Measurements from ENCODE around the gene IVD.

IVD gene

GRCh38 chr15:40436116-40436891 lies 30.7 kb downstream of the IVD start:
- Histone ChIP-seq H3K4me3 (ENCODE audit: low read length) (peak overlapping the region; percentile 52), H3K36me3 (ENCODE audit: insufficient read depth, low read length) (no peaks in the 10 kb centered on the region), H3K9ac (ENCODE audit: low read depth, low read length) (no peak overlapping the region), H3K4me2 (ENCODE audit: low read length) (peak overlapping the region; percentile 63), H3K4me1 (ENCODE audit: control insufficient read depth, insufficient read depth, low read length) (peaks cover 16% of the 10 kb centered on the region), H3K27me3 (ENCODE audit: control insufficient read depth, insufficient read depth, low read length) (peaks cover 75% of the 10 kb centered on the region), H3K9me3 (replicated peaks; ENCODE audit: low read length) (no peaks in the 10 kb centered on the region)

DNA sequence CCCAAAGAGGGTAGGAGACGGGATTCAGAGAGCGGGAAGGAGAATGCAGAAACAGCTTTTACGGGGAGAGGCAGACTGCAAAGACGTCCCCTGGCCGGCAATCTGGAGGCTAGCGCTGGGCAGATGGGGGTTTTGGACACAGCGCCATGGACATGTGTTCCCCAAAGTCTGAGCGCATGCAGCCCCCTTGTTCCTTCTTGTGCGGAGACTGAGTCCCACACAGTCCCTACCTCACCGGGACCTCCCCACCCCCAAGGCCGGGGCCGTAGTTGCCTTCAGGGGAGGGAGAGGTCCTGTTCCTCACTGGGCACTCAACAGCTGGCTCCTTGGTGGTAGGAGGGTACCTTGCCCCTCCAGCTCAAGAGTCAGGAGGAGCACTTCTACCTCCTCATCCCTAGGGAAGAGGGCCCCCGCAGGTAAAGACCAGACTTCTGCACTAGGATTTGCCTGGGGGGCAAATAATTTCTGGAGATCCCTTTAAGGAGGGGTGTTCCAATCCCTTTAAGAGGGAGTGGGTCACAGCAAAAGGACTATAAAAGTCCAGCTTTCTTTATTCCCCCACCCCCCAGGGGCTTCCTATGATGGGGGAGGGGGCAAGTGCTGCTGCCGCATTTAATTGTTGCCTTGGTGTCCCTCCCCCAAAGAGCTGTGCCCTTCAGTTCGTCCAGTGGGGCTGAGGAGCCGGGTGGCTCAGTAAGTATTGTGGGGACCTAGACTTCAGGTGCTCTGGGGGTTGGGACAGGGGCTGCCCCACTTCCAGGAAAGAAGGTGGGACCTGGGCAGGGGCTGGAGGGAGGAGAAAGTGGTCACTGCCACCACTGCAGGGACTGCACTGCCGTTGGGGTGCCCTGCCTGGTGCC lies 31.5 kb downstream of the IVD start:
- Histone ChIP-seq H3K4me1 (ENCODE audit: control insufficient read depth, insufficient read depth, low read length) (peaks cover 16% of the 10 kb centered on the region), H3K9ac (ENCODE audit: low read depth, low read length) (no peak overlapping the region), H3K36me3 (ENCODE audit: insufficient read depth, low read length) (no peaks in the 10 kb centered on the region), H3K27me3 (ENCODE audit: control insufficient read depth, insufficient read depth, low read length) (peaks cover 73% of the 10 kb centered on the region), H3K9me3 (replicated peaks; ENCODE audit: low read length) (no peaks in the 10 kb centered on the region), H3K4me3 (ENCODE audit: low read length) (peak overlapping the region; percentile 52), H3K4me2 (ENCODE audit: low read length) (peak overlapping the region; percentile 63)

GRCh38 chr15:40437752-40438687 lies 32.4 kb downstream of the IVD start:
- Histone ChIP-seq H3K9me3 (replicated peaks; ENCODE audit: low read length) (no peaks in the 10 kb centered on the region), H3K4me2 (ENCODE audit: low read length) (no peak overlapping the region), H3K4me1 (ENCODE audit: control insufficient read depth, insufficient read depth, low read length) (peaks cover 16% of the 10 kb centered on the region), H3K9ac (ENCODE audit: low read depth, low read length) (no peak overlapping the region), H3K36me3 (ENCODE audit: insufficient read depth, low read length) (no peaks in the 10 kb centered on the region), H3K4me3 (ENCODE audit: low read length) (no peak overlapping the region), H3K27me3 (ENCODE audit: control insufficient read depth, insufficient read depth, low read length) (peaks cover 64% of the 10 kb centered on the region)

DNA sequence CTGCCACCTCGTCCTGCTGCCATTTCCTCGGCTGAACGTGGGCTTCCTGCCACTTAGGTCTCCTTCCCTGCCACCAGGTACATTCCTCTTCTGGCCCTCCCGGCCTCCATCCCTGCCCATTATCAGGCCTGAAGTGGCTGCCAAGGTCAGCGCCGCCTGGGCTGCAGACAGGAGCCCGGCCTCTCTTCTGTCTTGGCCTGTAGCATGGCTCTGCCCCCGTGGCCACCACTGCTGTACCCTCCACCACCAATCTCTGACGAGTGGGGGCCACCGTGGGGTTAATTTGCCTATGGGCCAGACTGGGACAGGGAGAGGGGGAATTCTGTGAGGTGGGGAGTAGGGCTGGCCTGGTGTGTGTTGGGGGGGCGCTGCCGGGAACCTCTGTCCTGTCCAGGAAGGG lies 33.1 kb downstream of the IVD start:
- peaks cover 16% of the 10 kb centered on the region for H3K4me1 ChIP-seq (ENCODE audit: control insufficient read depth, insufficient read depth, low read length)
- no peak overlapping the region for H3K4me3 ChIP-seq (ENCODE audit: low read length)
- H3K36me3 ChIP-seq (ENCODE audit: insufficient read depth, low read length), result no peaks in the 10 kb centered on the region
- peaks cover 57% of the 10 kb centered on the region for H3K27me3 ChIP-seq (ENCODE audit: control insufficient read depth, insufficient read depth, low read length)
- no peak overlapping the region for H3K9ac ChIP-seq (ENCODE audit: low read depth, low read length)
- H3K9me3 ChIP-seq (replicated peaks; ENCODE audit: low read length), result no peaks in the 10 kb centered on the region
- no peak overlapping the region for H3K4me2 ChIP-seq (ENCODE audit: low read length)

- H3K36me3 ChIP-seq (ENCODE audit: insufficient read depth, low read length), result no peaks in the 10 kb centered on the region
- H3K9me3 ChIP-seq (replicated peaks; ENCODE audit: low read length), result no peaks in the 10 kb centered on the region
- peak overlapping the region; percentile 71 for H3K4me3 ChIP-seq (ENCODE audit: low read length)
- peaks cover 16% of the 10 kb centered on the region for H3K4me1 ChIP-seq (ENCODE audit: control insufficient read depth, insufficient read depth, low read length)
- H3K27me3 ChIP-seq (ENCODE audit: control insufficient read depth, insufficient read depth, low read length), result peaks cover 49% of the 10 kb centered on the region
- H3K4me2 ChIP-seq (ENCODE audit: low read length), result peak overlapping the region; percentile 95
- H3K9ac ChIP-seq (ENCODE audit: low read depth, low read length), result no peak overlapping the region
Measured at GRCh38 chr15:40439461-40439959, 33.9 kb downstream of the IVD start.

- H3K4me1 ChIP-seq (ENCODE audit: control insufficient read depth, insufficient read depth, low read length), result peaks cover 16% of the 10 kb centered on the region
- H3K27me3 ChIP-seq (ENCODE audit: control insufficient read depth, insufficient read depth, low read length), result peaks cover 43% of the 10 kb centered on the region
Measured at GRCh38 chr15:40439960-40440742, 34.6 kb downstream of the IVD start.

DNA sequence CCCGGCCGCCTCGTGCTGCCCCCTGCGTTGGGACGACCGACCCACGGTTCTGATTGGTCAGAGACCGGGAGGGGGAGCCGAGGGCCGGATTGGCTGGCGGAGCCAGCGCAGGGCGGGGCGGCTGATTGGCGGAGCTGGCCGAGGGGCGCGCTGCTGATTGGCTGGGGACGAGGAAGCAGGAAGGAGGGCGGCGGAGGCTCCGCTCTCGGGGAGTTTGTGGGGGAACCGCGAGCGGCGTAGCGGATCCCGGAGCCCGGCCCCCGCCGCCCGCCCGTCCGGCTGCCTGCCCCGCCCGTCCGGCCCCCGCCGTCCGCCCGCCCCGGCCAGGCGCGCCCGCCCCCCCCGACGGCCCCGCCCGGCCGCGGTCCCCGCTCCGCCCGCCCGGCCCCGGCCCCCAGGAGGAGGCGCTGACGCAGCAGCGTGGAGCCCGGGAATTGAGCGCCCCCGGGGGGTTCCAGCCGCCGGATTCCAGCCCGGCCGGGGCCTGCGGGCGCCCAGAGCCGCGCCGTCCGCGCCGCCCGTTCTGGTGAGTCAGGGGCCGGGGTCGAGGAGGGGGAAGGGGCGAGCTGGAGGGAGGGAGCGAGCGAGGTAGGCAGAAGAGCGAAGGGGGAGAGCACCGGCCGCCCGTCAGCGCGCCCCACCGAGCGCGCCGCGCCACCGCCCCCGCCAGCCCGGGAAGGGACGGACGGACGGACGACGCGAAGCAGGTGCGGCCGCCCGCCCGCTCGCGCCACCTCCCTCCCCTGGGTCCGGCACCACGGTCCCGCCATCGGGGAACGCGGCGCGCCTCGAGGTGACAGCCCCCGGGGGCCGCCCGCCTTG lies 35.4 kb downstream of the IVD start, which contains the start of gene BAHD1:
Gene BAHD1 (plus strand): TSS at position 211 of the 822 bp plus-strand sequence. CDS start 17,512 bp downstream, outside the sequence.
- H3K36me3 ChIP-seq (ENCODE audit: insufficient read depth, low read length), result no peaks in the 10 kb centered on the region
- peak within 1 kb of the TSS; percentile 74 for H3K9ac ChIP-seq (ENCODE audit: low read depth, low read length)
- H3K9me3 ChIP-seq (replicated peaks; ENCODE audit: low read length), result no peaks in the 10 kb centered on the region
- H3K4me2 ChIP-seq (ENCODE audit: low read length), result peak within 1 kb of the TSS; percentile 95
- H3K27me3 ChIP-seq (ENCODE audit: control insufficient read depth, insufficient read depth, low read length), result peaks cover 35% of the 10 kb centered on the region
- peak within 1 kb of the TSS; percentile 79 for H3K4me3 ChIP-seq (ENCODE audit: low read length)
- H3K4me1 ChIP-seq (ENCODE audit: control insufficient read depth, insufficient read depth, low read length), result peaks cover 16% of the 10 kb centered on the region

More at GRCh38 chr15:40439960-40440742, 34.6 kb downstream of the IVD start:
- H3K9ac ChIP-seq (ENCODE audit: low read depth, low read length), result peak overlapping the region; percentile 34
- H3K36me3 ChIP-seq (ENCODE audit: insufficient read depth, low read length), result no peaks in the 10 kb centered on the region
- no peaks in the 10 kb centered on the region for H3K9me3 ChIP-seq (replicated peaks; ENCODE audit: low read length)
- peak overlapping the region; percentile 95 for H3K4me2 ChIP-seq (ENCODE audit: low read length)
- peak overlapping the region; percentile 71 for H3K4me3 ChIP-seq (ENCODE audit: low read length)

DNA sequence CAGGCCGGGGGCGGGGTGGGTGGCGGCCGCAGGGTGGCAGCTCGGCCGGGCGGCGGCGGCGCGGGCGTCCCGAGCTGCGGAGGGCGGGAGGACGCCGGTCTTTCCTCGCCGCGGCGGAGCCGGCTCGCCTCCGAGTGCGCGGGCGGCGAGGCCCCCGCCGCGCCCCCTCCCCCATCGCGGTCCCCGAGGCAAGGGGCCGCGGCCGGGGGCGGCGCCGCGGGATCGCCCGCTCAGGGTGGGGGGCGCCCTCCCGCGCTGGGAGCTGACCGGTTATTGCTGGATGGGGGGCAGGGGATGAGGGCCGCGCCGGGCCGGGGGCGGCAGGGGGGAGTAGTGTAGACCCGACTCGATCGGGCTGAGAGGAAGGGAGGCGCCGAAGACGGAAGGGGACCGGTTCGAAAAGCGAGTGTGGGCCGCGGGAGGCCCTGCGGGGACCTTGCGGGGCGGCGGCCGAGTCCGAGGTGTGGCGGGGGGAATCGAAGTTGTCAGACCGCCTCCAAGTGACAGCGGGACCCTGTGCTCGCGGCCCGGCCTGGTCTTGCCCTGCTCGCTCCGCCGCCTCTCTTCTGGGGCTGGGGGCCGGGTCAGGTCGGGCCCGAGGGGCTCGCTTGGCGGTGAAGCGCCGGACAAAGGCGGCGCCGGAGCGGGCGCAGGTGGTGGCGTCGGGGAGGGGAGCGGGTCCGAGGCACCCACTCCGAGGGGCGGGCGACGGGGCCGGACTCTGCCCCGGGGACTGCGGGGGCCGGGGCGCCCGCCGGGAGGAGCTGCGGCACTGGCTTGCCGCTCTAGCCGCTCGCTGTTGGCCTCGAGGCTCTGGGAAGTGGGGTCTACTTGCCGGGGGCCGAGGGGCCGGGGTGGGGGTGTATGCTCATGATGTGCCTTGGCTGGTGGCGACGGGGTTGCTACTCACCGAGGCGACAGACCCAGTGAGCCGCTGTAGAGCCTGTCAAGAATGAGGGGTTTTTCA lies 36.3 kb downstream of the IVD start:
- H3K4me1 ChIP-seq (ENCODE audit: control insufficient read depth, insufficient read depth, low read length), result peaks cover 11% of the 10 kb centered on the region
- peak overlapping the region; percentile 93 for H3K4me2 ChIP-seq (ENCODE audit: low read length)
- H3K27me3 ChIP-seq (ENCODE audit: control insufficient read depth, insufficient read depth, low read length), result peaks cover 26% of the 10 kb centered on the region
- peak overlapping the region; percentile 79 for H3K4me3 ChIP-seq (ENCODE audit: low read length)
- no peaks in the 10 kb centered on the region for H3K36me3 ChIP-seq (ENCODE audit: insufficient read depth, low read length)
- H3K9ac ChIP-seq (ENCODE audit: low read depth, low read length), result peak overlapping the region; percentile 74
- H3K9me3 ChIP-seq (replicated peaks; ENCODE audit: low read length), result no peaks in the 10 kb centered on the region

DNA sequence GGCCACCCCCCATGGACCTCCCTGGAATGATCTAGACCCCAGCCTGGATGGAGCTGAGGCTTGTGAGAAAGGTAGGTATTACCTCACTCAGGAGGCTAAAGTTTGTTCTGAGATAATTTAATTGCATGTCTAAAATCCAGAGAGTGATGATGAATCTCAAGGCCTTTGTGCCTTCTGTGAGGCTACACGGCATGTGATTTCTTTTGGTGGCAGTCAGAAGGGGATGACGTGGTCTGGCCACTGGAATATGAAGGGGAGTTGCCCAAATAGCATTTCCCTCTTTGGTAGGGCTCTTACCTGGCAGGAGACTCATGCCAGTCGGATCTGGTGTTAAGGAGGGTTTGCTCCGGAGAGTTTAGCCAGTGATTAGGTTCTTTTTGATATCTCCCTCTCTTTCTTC lies 37.7 kb downstream of the IVD start:
- Histone ChIP-seq H3K4me3 (ENCODE audit: low read length) (no peak overlapping the region), H3K9me3 (replicated peaks; ENCODE audit: low read length) (no peaks in the 10 kb centered on the region), H3K9ac (ENCODE audit: low read depth, low read length) (no peak overlapping the region), H3K4me2 (ENCODE audit: low read length) (peak overlapping the region; percentile 93), H3K4me1 (ENCODE audit: control insufficient read depth, insufficient read depth, low read length) (peaks cover 9% of the 10 kb centered on the region), H3K27me3 (ENCODE audit: control insufficient read depth, insufficient read depth, low read length) (peaks cover 12% of the 10 kb centered on the region), H3K36me3 (ENCODE audit: insufficient read depth, low read length) (no peaks in the 10 kb centered on the region)
